Neuronal stem cell (in vitro differentiated cells): ENCODE measurements around the gene ZNF92. TPM values are rescaled to one million over a fixed set of nuclear protein-coding genes. Genes with fewer than 3 reads are reported as not detected.

Experiments used
- DNase-seq: peaks from one replicate; pipeline ENCODE4 v3.0.0-alpha.2; 2013; ENCODE audit warnings: low spot score
- H2AFZ ChIP-seq: one replicate; pipeline ENCODE4 v1.6.1; 2013; ENCODE audit warnings: mild to moderate bottlenecking, low read length, inconsistent platforms
- H2AK5ac ChIP-seq: 2 replicates; pipeline ENCODE4 v1.6.1; 2013; ENCODE audit warnings: low read depth, mild to moderate bottlenecking, inconsistent platforms, low read length, moderate library complexity, mixed read lengths
- H2BK120ac ChIP-seq: 2 replicates; pipeline ENCODE4 v1.6.1; 2013; ENCODE audit warnings: low read depth, mild to moderate bottlenecking, inconsistent platforms, low read length, moderate library complexity, mixed read lengths
- H2BK12ac ChIP-seq: one replicate; pipeline ENCODE4 v1.6.1; 2013; ENCODE audit warnings: low read length, inconsistent platforms
- H2BK15ac ChIP-seq: 2 replicates; pipeline ENCODE4 v1.6.1; 2013; ENCODE audit warnings: mild to moderate bottlenecking, low read length, inconsistent platforms, mixed read lengths
- H2BK5ac ChIP-seq: one replicate; pipeline ENCODE4 v1.6.1; 2013; ENCODE audit warnings: inconsistent platforms, mild to moderate bottlenecking, low read length, moderate library complexity
- H3K14ac ChIP-seq: one replicate; pipeline ENCODE4 v1.6.1; 2013; ENCODE audit warnings: low read length, inconsistent platforms
- H3K18ac ChIP-seq: 2 replicates; pipeline ENCODE4 v1.6.1; 2013; ENCODE audit warnings: low read length, inconsistent platforms
- H3K23ac ChIP-seq: 2 replicates; pipeline ENCODE4 v1.6.1; 2013; ENCODE audit warnings: low read depth, mild to moderate bottlenecking, mixed read lengths, low read length, inconsistent platforms; ENCODE audit not compliant: poor library complexity
- H3K27ac ChIP-seq: replicated peaks from 3 replicates; pipeline ENCODE4 v1.5.1; 2013; ENCODE audit warnings: low read length, inconsistent platforms
- H3K27me3 ChIP-seq, 3 experiments: 2 replicates each; pipeline ENCODE4 v1.6.1; 2013; ENCODE audit warnings: low read length in 3 of 3, mild to moderate bottlenecking in 2 of 3, inconsistent platforms in 1 of 3, low read depth in 1 of 3, mixed read lengths in 1 of 3, moderate library complexity in 1 of 3; ENCODE audit not compliant: control insufficient read depth in 3 of 3, insufficient read depth in 3 of 3
- H3K36me3 ChIP-seq, 2 donors: replicated peaks in 1 of 2; 2 replicates each; pipeline ENCODE4 v1.6.1; 2013; ENCODE audit warnings: low read length in 2 of 2; ENCODE audit not compliant: control insufficient read depth in 2 of 2, insufficient read depth in 2 of 2
- H3K4ac ChIP-seq: 2 replicates; pipeline ENCODE4 v1.6.1; 2013; ENCODE audit warnings: inconsistent platforms, mild to moderate bottlenecking, low read length, moderate library complexity
- H3K4me1 ChIP-seq, 2 donors: 1 replicate in 1 of 2; 2 replicates in 1 of 2; pipeline ENCODE4 v1.6.1; 2013; ENCODE audit warnings: low read length in 2 of 2, low read depth in 1 of 2; ENCODE audit not compliant: control insufficient read depth in 2 of 2, insufficient read depth in 1 of 2
- H3K4me2 ChIP-seq: one replicate; pipeline ENCODE4 v1.6.1; 2013; ENCODE audit warnings: mild to moderate bottlenecking, low read length, inconsistent platforms; ENCODE audit not compliant: insufficient read depth, poor library complexity, severe bottlenecking
- H3K4me3 ChIP-seq, 2 donors: 2 replicates each; pipeline ENCODE4 v1.5.1; 2013; ENCODE audit warnings: low read length in 2 of 2, mild to moderate bottlenecking in 2 of 2, inconsistent platforms in 1 of 2, moderate library complexity in 1 of 2
- H3K79me1 ChIP-seq: one replicate; pipeline ENCODE4 v1.6.1; 2013; ENCODE audit warnings: low read depth, mild to moderate bottlenecking, inconsistent platforms, low read length, moderate library complexity
- H3K9ac ChIP-seq: one replicate; pipeline ENCODE4 v1.6.1; 2013; ENCODE audit warnings: mild to moderate bottlenecking, low read depth, low read length, inconsistent platforms; ENCODE audit not compliant: poor library complexity
- H3K9me3 ChIP-seq, 2 donors: replicated peaks in 1 of 2; 2 replicates each; pipeline versions ENCODE3 to v1.6.1; 2013; ENCODE audit warnings: low read length in 2 of 2, mild to moderate bottlenecking in 2 of 2, inconsistent platforms in 1 of 2, low read depth in 1 of 2, mixed read lengths in 1 of 2, moderate library complexity in 1 of 2; ENCODE audit not compliant: control insufficient read depth in 2 of 2, insufficient read depth in 1 of 2
- H4K8ac ChIP-seq: one replicate; pipeline ENCODE4 v1.6.1; 2013; ENCODE audit warnings: low read depth, mild to moderate bottlenecking, inconsistent platforms, low read length, moderate library complexity
- H4K91ac ChIP-seq: one replicate; pipeline ENCODE4 v1.6.1; 2013; ENCODE audit warnings: low read length, low read depth, mild to moderate bottlenecking, inconsistent platforms; ENCODE audit not compliant: poor library complexity
- WGBS, 2 donors: extraction: QIAGEN DNeasy Blood & Tissue Kit; methylation state at CpG; one replicate each; pipeline ENCODE4 v1.1.7; 2013; ENCODE audit warnings: missing lambda C conversion rate in 2 of 2, mixed read lengths in 1 of 2; ENCODE audit not compliant: insufficient read length in 2 of 2, insufficient replicate concordance in 1 of 2; ENCODE audit errors: extremely low coverage in 2 of 2; 5-methylcytosine and 5-hydroxymethylcytosine counted together
- polyA plus RNA-seq, 2 experiments: library from polyadenylated mRNA; stranded (reverse); fragments of 200-250 nt; gene quantifications; one replicate each; pipeline ENCODE4 v1.2.3, GENCODE V29; 2013

ZNF92 gene
- polyA plus RNA-seq (2013, experiment 1 of 2), result 23.4 TPM
- 24.2 TPM for polyA plus RNA-seq (2013, experiment 2 of 2)

DNA sequence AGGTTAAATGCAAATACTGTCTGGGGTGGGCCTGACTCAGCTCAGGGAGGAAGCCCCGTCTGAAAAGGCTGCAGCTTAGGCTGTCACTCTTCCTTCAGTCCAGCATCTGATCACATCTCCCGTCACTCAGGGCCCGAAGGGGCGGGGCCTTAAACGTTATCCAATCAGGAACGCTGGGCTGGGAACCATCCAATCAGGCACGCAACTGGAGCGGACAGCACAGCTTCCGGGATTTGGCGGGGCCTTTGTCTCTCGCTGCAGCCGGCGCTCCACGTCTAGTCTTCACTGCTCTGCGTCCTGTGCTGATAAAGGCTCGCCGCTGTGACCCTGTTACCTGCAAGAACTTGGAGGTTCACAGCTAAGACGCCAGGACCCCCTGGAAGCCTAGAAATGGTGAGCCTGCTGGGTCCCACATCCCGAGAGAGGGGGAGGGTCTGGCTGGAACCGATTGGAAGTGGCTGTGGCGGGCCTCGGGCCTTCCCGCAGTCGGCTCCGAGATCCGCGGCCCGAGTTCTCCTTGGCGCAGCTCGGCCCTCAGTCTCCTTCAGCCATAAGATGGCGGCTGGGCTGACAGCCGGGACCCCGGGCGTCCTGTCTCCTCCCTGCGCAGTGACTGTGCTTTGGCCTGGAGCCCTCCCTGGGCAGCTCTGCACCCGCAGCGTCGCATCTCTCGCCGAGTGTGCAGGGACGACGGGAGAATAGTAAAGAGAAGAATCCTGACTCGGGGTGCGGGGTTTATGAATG, at the start of gene ZNF92:
TSS of gene ZNF92 (plus strand) at position 248 of the 744 bp plus-strand sequence. CDS start at position 391, 143 bp downstream.
- peak within 1 kb of the TSS; percentile 70 to 93 for H3K4me3 ChIP-seq
- H3K23ac ChIP-seq, result peak within 1 kb of the TSS; percentile 94
- peaks cover 0 to 2% of the 10 kb centered on the region in 2 donors for H3K4me1 ChIP-seq
- H3K4me2 ChIP-seq, result peak within 1 kb of the TSS; percentile 31
- no peak within 1 kb of the TSS for H2BK120ac ChIP-seq
- H2BK5ac ChIP-seq, result peak within 1 kb of the TSS; percentile 69
- peak within 1 kb of the TSS; percentile 90 for H2AFZ ChIP-seq
- H3K36me3 ChIP-seq, result peaks cover 2 to 35% of the 10 kb centered on the region in 2 donors
- H2AK5ac ChIP-seq, result no peak within 1 kb of the TSS
- H2BK12ac ChIP-seq, result no peak within 1 kb of the TSS
- peaks cover 3% of the 10 kb centered on the region for H3K79me1 ChIP-seq
- WGBS, 2 donors, result no CpG with 5 or more reads among the region's 44 CpGs
- peak within 1 kb of the TSS; percentile 98 for H3K18ac ChIP-seq
- H3K27me3 ChIP-seq, result no peaks in the 10 kb centered on the region
- peak within 1 kb of the TSS; percentile 78 for H3K4ac ChIP-seq
- peak; percentile 99 for DNase-seq
- no peak within 1 kb of the TSS for H4K91ac ChIP-seq
- peak within 1 kb of the TSS; percentile 96 for H3K9ac ChIP-seq
- no peak within 1 kb of the TSS for H2BK15ac ChIP-seq
- peaks cover 0 to 24% of the 10 kb centered on the region in 2 donors for H3K9me3 ChIP-seq
- no peak within 1 kb of the TSS for H4K8ac ChIP-seq
- H3K14ac ChIP-seq, result peak within 1 kb of the TSS; percentile 75
- H3K27ac ChIP-seq, result peak within 1 kb of the TSS; percentile 86

DNA sequence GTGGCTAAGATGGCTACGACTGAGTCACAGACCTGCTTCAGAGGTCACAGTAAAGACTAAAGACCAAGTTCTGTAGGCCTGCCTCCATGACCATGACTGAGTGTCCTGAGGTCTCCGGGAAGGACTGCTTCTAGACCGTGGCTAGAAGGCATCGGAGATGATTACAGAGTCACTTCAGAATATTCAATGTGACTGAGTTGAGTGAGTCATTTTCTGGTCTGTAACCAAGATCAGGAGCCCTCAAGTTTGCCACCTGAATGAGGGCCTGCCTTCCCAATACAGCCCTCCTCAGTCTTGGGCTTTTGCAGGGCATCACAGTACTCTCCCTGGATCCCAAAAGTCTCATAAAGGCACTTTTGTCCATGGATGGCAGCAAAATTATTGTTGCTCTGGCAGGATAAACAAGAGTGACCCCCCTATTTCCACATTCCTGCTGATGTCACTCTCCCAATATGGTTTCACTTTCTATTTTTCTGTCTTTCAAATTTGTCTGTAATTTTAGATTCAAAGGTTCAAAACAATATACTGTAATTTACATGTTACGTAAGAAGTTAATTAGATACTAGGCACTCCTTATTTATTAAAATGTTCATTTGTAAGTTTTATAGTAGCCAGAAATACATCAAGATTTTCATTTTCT, 47.7 kb upstream of the ZNF92 start:
- Histone ChIP-seq H2BK15ac (no peak overlapping the region), H4K91ac (no peak overlapping the region), H3K27ac (no peak overlapping the region), H3K14ac (no peak overlapping the region), H3K4me2 (no peak overlapping the region), H3K79me1 (no peaks in the 10 kb centered on the region), H3K9me3 (no peaks in the 10 kb centered on the region), H3K4me1 (no peaks in the 10 kb centered on the region), H2AK5ac (no peak overlapping the region), H3K18ac (no peak overlapping the region), H2BK120ac (no peak overlapping the region), H3K9ac (no peak overlapping the region), H3K36me3 (peaks cover 6 to 17% of the 10 kb centered on the region in 2 donors), H3K4ac (no peak overlapping the region), H2BK12ac (no peak overlapping the region), H4K8ac (no peak overlapping the region), H2BK5ac (no peak overlapping the region), H3K27me3 (no peaks in the 10 kb centered on the region), H3K4me3 (no peak overlapping the region), H2AFZ (no peak overlapping the region), H3K23ac (no peak overlapping the region)
- no CpG with 5 or more reads among the region's 5 CpGs for WGBS, 2 donors
- DNase-seq, result no peak

DNA sequence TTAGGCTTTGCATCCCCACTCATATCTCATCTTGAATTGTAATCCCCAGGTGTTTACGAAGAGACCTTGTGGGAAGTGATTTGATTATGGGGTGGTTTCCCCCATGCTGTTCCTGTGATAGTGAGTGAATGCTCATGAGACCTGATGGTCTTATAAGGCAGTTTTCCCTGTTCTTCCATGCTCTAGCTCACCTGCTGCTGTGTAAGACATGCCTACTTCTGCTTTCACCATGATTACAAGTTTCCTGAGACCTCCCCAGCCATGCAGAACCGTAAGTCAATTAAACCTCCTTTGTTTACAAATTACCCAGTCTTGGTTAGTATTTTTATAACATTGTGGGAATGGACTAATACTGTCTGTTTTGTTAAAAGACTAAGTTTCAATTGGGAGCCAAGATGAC, 35.3 kb upstream of the ZNF92 start:
- H3K9me3 ChIP-seq, result no peaks in the 10 kb centered on the region
- H3K27me3 ChIP-seq, result no peaks in the 10 kb centered on the region
- no peak overlapping the region for H3K9ac ChIP-seq
- no peak overlapping the region for H3K18ac ChIP-seq
- H3K79me1 ChIP-seq, result no peaks in the 10 kb centered on the region
- H3K23ac ChIP-seq, result no peak overlapping the region
- no peak overlapping the region for H3K27ac ChIP-seq
- WGBS, 2 donors, result no CpG with 5 or more reads among the region's 2 CpGs
- no peak overlapping the region for H2AFZ ChIP-seq
- no peaks in the 10 kb centered on the region for H3K4me1 ChIP-seq
- H4K91ac ChIP-seq, result no peak overlapping the region
- no peak overlapping the region for H3K4me3 ChIP-seq
- no peak overlapping the region for H2BK15ac ChIP-seq
- H2BK5ac ChIP-seq, result no peak overlapping the region
- H2BK120ac ChIP-seq, result no peak overlapping the region
- no peak for DNase-seq
- no peak overlapping the region for H3K14ac ChIP-seq
- no peak overlapping the region for H2AK5ac ChIP-seq
- peaks cover 2 to 16% of the 10 kb centered on the region in 2 donors for H3K36me3 ChIP-seq
- no peak overlapping the region for H4K8ac ChIP-seq
- no peak overlapping the region for H3K4me2 ChIP-seq
- no peak overlapping the region for H3K4ac ChIP-seq
- no peak overlapping the region for H2BK12ac ChIP-seq

DNA sequence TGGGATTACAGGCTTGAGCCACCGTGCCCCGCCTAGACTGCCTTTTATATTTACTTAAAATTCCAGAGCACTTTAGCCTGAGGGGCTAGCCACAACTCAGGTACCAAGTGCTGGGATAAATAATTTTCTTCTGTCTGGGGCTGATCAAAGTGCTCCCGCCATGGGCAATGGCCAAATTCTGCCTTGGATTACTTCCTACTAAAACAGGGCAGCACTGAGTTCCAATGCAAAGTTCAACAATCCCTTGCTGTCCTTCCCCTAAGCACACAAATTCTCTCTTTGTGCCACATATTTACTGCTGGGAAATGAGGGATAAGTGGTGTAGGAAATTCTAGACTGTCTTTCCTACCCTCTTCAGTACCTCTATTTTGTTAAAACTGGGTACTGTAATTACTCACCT, 34.4 kb upstream of the ZNF92 start:
- H3K14ac ChIP-seq, result no peak overlapping the region
- H2BK12ac ChIP-seq, result no peak overlapping the region
- no peak overlapping the region for H3K4me2 ChIP-seq
- no CpG with 5 or more reads among the region's 3 CpGs for WGBS, 2 donors
- H3K79me1 ChIP-seq, result peaks cover 2% of the 10 kb centered on the region
- no peak overlapping the region for H3K23ac ChIP-seq
- no peak overlapping the region for H2AK5ac ChIP-seq
- no peaks in the 10 kb centered on the region for H3K4me1 ChIP-seq
- no peak for DNase-seq
- H2BK15ac ChIP-seq, result no peak overlapping the region
- no peak overlapping the region for H2BK120ac ChIP-seq
- no peaks in the 10 kb centered on the region for H3K27me3 ChIP-seq
- no peak overlapping the region for H4K8ac ChIP-seq
- no peaks in the 10 kb centered on the region for H3K9me3 ChIP-seq
- H3K36me3 ChIP-seq, result peaks cover 2 to 16% of the 10 kb centered on the region in 2 donors
- no peak overlapping the region for H3K27ac ChIP-seq
- H2BK5ac ChIP-seq, result no peak overlapping the region
- H2AFZ ChIP-seq, result no peak overlapping the region
- no peak overlapping the region for H4K91ac ChIP-seq
- no peak overlapping the region for H3K9ac ChIP-seq
- H3K4ac ChIP-seq, result no peak overlapping the region
- no peak overlapping the region for H3K4me3 ChIP-seq
- H3K18ac ChIP-seq, result no peak overlapping the region
